H9 (cell line): Measurements from ENCODE around the gene TERB1. TPM values are rescaled to one million over a fixed set of nuclear protein-coding genes. Genes with fewer than 3 reads are reported as not detected.

Source experiments
- DNase-seq: peaks from one replicate; pipeline ENCODE4 v3.0.0-alpha.2; 2017
- H2AFZ ChIP-seq: one replicate; pipeline ENCODE4 v1.6.1; 2013; ENCODE audit warnings: mild to moderate bottlenecking, low read length, control low read depth, moderate library complexity
- H2AK5ac ChIP-seq: 2 replicates; pipeline ENCODE4 v1.6.1; 2013; ENCODE audit warnings: low read length, control low read depth, mixed read lengths; ENCODE audit not compliant: insufficient read length
- H2BK120ac ChIP-seq: one replicate; pipeline ENCODE4 v1.6.1; 2013; ENCODE audit warnings: low read depth, mild to moderate bottlenecking, low read length, control low read depth, inconsistent platforms; ENCODE audit not compliant: poor library complexity, severe bottlenecking
- H2BK12ac ChIP-seq: 2 replicates; pipeline ENCODE4 v1.6.1; 2013; ENCODE audit warnings: low read length, control low read depth, mixed read lengths, low read depth; ENCODE audit not compliant: insufficient read length
- H2BK15ac ChIP-seq: 2 replicates; pipeline ENCODE4 v1.6.1; 2013; ENCODE audit warnings: low read depth, low read length, control low read depth
- H2BK20ac ChIP-seq: one replicate; pipeline ENCODE4 v1.6.1; 2013; ENCODE audit warnings: low read depth, mild to moderate bottlenecking, low read length, control low read depth, inconsistent platforms; ENCODE audit not compliant: poor library complexity, severe bottlenecking
- H2BK5ac ChIP-seq: 2 replicates; pipeline ENCODE4 v1.6.1; 2013; ENCODE audit warnings: low read length, control low read depth, mixed read lengths; ENCODE audit not compliant: insufficient read length
- H3K14ac ChIP-seq: 2 replicates; pipeline ENCODE4 v1.6.1; 2013; ENCODE audit warnings: low read length, control low read depth; ENCODE audit not compliant: insufficient read depth
- H3K18ac ChIP-seq: 2 replicates; pipeline ENCODE4 v1.6.1; 2013; ENCODE audit warnings: low read depth, mild to moderate bottlenecking, mixed read lengths, low read length, control low read depth; ENCODE audit not compliant: insufficient read length
- H3K23ac ChIP-seq: 2 replicates; pipeline ENCODE4 v1.6.1; 2013; ENCODE audit warnings: low read length, control low read depth, mixed read lengths, low read depth; ENCODE audit not compliant: insufficient read length
- H3K23me2 ChIP-seq: 2 replicates; pipeline ENCODE4 v1.6.1; 2013; ENCODE audit warnings: low read depth, mild to moderate bottlenecking, mixed read lengths, low read length, control low read depth; ENCODE audit not compliant: insufficient read length, poor library complexity, severe bottlenecking
- H3K27ac ChIP-seq: 2 replicates; pipeline ENCODE4 v1.5.1; 2013; ENCODE audit warnings: low read length, control low read depth, mixed read lengths, low read depth; ENCODE audit not compliant: insufficient read length
- H3K27me3 ChIP-seq: 2 replicates; pipeline ENCODE4 v1.6.1; 2013; ENCODE audit warnings: low read length, control low read depth, inconsistent platforms; ENCODE audit not compliant: insufficient read depth
- H3K4ac ChIP-seq: 2 replicates; pipeline ENCODE4 v1.6.1; 2013; ENCODE audit warnings: low read depth, mild to moderate bottlenecking, control low read depth, inconsistent platforms, low read length, moderate library complexity
- H3K4me1 ChIP-seq: 2 replicates; pipeline ENCODE4 v1.6.1; 2013; ENCODE audit warnings: low read length, control low read depth, inconsistent platforms; ENCODE audit not compliant: insufficient read depth
- H3K4me2 ChIP-seq: 2 replicates; pipeline ENCODE4 v1.6.1; 2013; ENCODE audit warnings: low read length, control low read depth, mixed read lengths; ENCODE audit not compliant: insufficient read length, insufficient read depth
- H3K56ac ChIP-seq: 2 replicates; pipeline ENCODE4 v1.6.1; 2013; ENCODE audit warnings: low read depth, mild to moderate bottlenecking, mixed read lengths, low read length, control low read depth; ENCODE audit not compliant: insufficient read length
- H3K79me1 ChIP-seq: 2 replicates; pipeline ENCODE4 v1.6.1; 2013; ENCODE audit warnings: low read depth, mild to moderate bottlenecking, moderate library complexity, low read length, control low read depth, inconsistent platforms; ENCODE audit not compliant: insufficient read depth, poor library complexity, severe bottlenecking
- H3K79me2 ChIP-seq: 2 replicates; pipeline ENCODE4 v1.6.1; 2013; ENCODE audit warnings: low read length, control low read depth, inconsistent platforms; ENCODE audit not compliant: insufficient read depth
- H3K9ac ChIP-seq: 2 replicates; pipeline ENCODE4 v1.6.1; 2013; ENCODE audit warnings: low read length, control low read depth, mixed read lengths; ENCODE audit not compliant: insufficient read length; ENCODE audit errors: extremely low read depth
- H3K9me3 ChIP-seq: one replicate; pipeline ENCODE4 v1.6.1; 2013; ENCODE audit warnings: low read depth, low read length, inconsistent platforms; ENCODE audit not compliant: control insufficient read depth
- H3T11ph ChIP-seq: one replicate; pipeline ENCODE4 v1.6.1; 2013; ENCODE audit warnings: mild to moderate bottlenecking, low read length, control low read depth, inconsistent platforms
- H4K20me1 ChIP-seq: one replicate; pipeline ENCODE4 v1.6.1; 2013; ENCODE audit not compliant: control insufficient read depth, insufficient read length, insufficient read depth
- H4K5ac ChIP-seq: 2 replicates; pipeline ENCODE4 v1.6.1; 2013; ENCODE audit warnings: low read depth, mild to moderate bottlenecking, mixed read lengths, low read length, control low read depth; ENCODE audit not compliant: insufficient read length
- H4K8ac ChIP-seq: replicated peaks from 2 replicates; pipeline ENCODE4 v1.6.1; 2013; ENCODE audit warnings: low read length, control low read depth, mixed read lengths, low read depth; ENCODE audit not compliant: insufficient read length
- H4K91ac ChIP-seq: 2 replicates; pipeline ENCODE4 v1.6.1; 2013; ENCODE audit warnings: low read depth, mild to moderate bottlenecking, moderate library complexity, mixed read lengths, low read length, control low read depth; ENCODE audit not compliant: insufficient read length
- H3K27ac Mint-ChIP-seq, 3 experiments: 2 replicates in 2 of 3; 3 replicates in 1 of 3; pipeline ENCODE4 v1.8.0; 2020 to 2021; ENCODE audit warnings: mixed read lengths in 3 of 3, mild to moderate bottlenecking in 1 of 3, moderate library complexity in 1 of 3
- H3K27me3 Mint-ChIP-seq: 2 replicates; pipeline ENCODE4 v1.8.0; 2021; ENCODE audit warnings: low read depth, mild to moderate bottlenecking, moderate library complexity, mixed read lengths
- H3K36me3 Mint-ChIP-seq, 3 experiments: 2 replicates in 2 of 3; 3 replicates in 1 of 3; pipeline ENCODE4 v1.8.0; 2020 to 2021; ENCODE audit warnings: low read depth in 3 of 3, mixed read lengths in 3 of 3; ENCODE audit not compliant: insufficient read depth in 1 of 3
- H3K4me1 Mint-ChIP-seq, 2 experiments: 2 replicates each; pipeline ENCODE4 v1.8.0; 2020; ENCODE audit warnings: mixed read lengths in 2 of 2
- H3K4me3 Mint-ChIP-seq, 2 experiments: 2 replicates in 1 of 2; 3 replicates in 1 of 2; pipeline ENCODE4 v1.8.0; 2020 to 2021; ENCODE audit warnings: mild to moderate bottlenecking in 2 of 2, mixed read lengths in 2 of 2, moderate library complexity in 1 of 2
- H3K9me3 Mint-ChIP-seq, 2 experiments: 2 replicates in 1 of 2; 3 replicates in 1 of 2; pipeline ENCODE4 v1.8.0; 2020; ENCODE audit warnings: mild to moderate bottlenecking in 2 of 2, mixed read lengths in 2 of 2, moderate library complexity in 1 of 2
- WGBS: extraction: QIAGEN DNeasy Blood & Tissue Kit; methylation state at CpG from one replicate; pipeline ENCODE4 v1.1.7; 2013; ENCODE audit warnings: missing lambda C conversion rate, low lambda C conversion rate, mixed read lengths; ENCODE audit not compliant: insufficient read length; ENCODE audit errors: extremely low coverage; 5-methylcytosine and 5-hydroxymethylcytosine counted together
- total RNA-seq: library from RNA; stranded (reverse); gene quantifications from 2 replicates; pipeline ENCODE4 v1.2.1, GENCODE V29; 2021
- TF ChIP-seq, protein P1 (sequence below): fragments of 200-600 bp; sonication (generic); conservative IDR thresholded peaks from 3 replicates; pipeline ENCODE4 v1.8.0; 2021; ENCODE audit warnings: antibody characterized with exemption, mild to moderate bottlenecking

Gene TERB1
- total RNA-seq, 1 experiment from 2014 or later = not detected

- Histone ChIP-seq H3K18ac (no peak overlapping the region), H2BK5ac (no peak overlapping the region), H3K23ac (no peak overlapping the region), H4K8ac (no peak overlapping the region), H3K79me2 (no peaks in the 10 kb centered on the region), H2AK5ac (no peak overlapping the region), H3K4me2 (no peak overlapping the region), H3K9me3 (no peaks in the 10 kb centered on the region), H3T11ph (no peak overlapping the region), H3K4ac (no peak overlapping the region), H3K14ac (no peak overlapping the region), H2BK12ac (no peak overlapping the region), H4K5ac (no peak overlapping the region), H3K79me1 (no peaks in the 10 kb centered on the region), H3K9ac (no peak overlapping the region), H2BK120ac (no peak overlapping the region), H3K4me1 (no peaks in the 10 kb centered on the region; the same call in 1 of the 2 replicates), H4K91ac (no peak overlapping the region), H4K20me1 (no peaks in the 10 kb centered on the region), H3K23me2 (peaks cover 10% of the 10 kb centered on the region), H2BK20ac (no peak overlapping the region), H3K27ac (no peak overlapping the region), H3K27me3 (peaks cover 12% of the 10 kb centered on the region), H3K56ac (no peak overlapping the region), H2AFZ (no peak overlapping the region), H2BK15ac (no peak overlapping the region)
- no peak overlapping the region for H3K4me3 Mint-ChIP-seq
- H3K9me3 Mint-ChIP-seq = no peaks in the 10 kb centered on the region
- no peak for DNase-seq
- WGBS = no CpG with 5 or more reads among the region's 2 CpGs
- H3K36me3 Mint-ChIP-seq = no peaks in the 10 kb centered on the region; a peak in 1 of 7 replicates
- peaks cover under 1 to 14% of the 10 kb centered on the region in 2 experiments; a peak in 3 of 4 replicates for H3K4me1 Mint-ChIP-seq
- TF ChIP-seq, protein P1, sequence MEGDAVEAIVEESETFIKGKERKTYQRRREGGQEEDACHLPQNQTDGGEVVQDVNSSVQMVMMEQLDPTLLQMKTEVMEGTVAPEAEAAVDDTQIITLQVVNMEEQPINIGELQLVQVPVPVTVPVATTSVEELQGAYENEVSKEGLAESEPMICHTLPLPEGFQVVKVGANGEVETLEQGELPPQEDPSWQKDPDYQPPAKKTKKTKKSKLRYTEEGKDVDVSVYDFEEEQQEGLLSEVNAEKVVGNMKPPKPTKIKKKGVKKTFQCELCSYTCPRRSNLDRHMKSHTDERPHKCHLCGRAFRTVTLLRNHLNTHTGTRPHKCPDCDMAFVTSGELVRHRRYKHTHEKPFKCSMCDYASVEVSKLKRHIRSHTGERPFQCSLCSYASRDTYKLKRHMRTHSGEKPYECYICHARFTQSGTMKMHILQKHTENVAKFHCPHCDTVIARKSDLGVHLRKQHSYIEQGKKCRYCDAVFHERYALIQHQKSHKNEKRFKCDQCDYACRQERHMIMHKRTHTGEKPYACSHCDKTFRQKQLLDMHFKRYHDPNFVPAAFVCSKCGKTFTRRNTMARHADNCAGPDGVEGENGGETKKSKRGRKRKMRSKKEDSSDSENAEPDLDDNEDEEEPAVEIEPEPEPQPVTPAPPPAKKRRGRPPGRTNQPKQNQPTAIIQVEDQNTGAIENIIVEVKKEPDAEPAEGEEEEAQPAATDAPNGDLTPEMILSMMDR = no peak
- H3K27ac Mint-ChIP-seq = no peak overlapping the region
- H3K27me3 Mint-ChIP-seq = peaks cover 50% of the 10 kb centered on the region
Observed at GRCh38 chr16:66849021-66849420, 47.6 kb upstream of the TERB1 start.
